ENCODE results near the gene LRRTM2. TPM values are rescaled to one million over a fixed set of nuclear protein-coding genes. Genes with fewer than 3 reads are reported as not detected.

Gene LRRTM2
- total and polyA plus RNA-seq, 7 donors = 0.16 to 1.1 (median 0.32) TPM; not detected in 2

GRCh38 chr5:138898742-138899141 lies 23.6 kb upstream of the LRRTM2 start:
- Histone ChIP-seq H3K9me3 (no peaks in the 10 kb centered on the region), H3K36me3 (peaks cover 0 to 31% (median 0%) of the 10 kb centered on the region in 4 donors), H3K4me1 (no peaks in the 10 kb centered on the region), H3K4me3 (no peak overlapping the region), H3K27ac (no peak overlapping the region), H3K27me3 (no peaks in the 10 kb centered on the region)
- TF ChIP-seq CTCF (IDR thresholded peaks at IDR 0.05) (no peak), POLR2AphosphoS5 (IDR thresholded peaks at IDR 0.05) (no peak), EP300 (IDR thresholded peaks at IDR 0.05) (no peak), POLR2A (IDR thresholded peaks at IDR 0.05) (no peak)
- WGBS, 2 donors = 93 to 97% methylated on average over 2 of the region's 2 CpGs
- intact Hi-C loops (cut with DNase I) = no loop called here
- no peak for DNase-seq

- H3K4me1 ChIP-seq = no peaks in the 10 kb centered on the region
- no peaks in the 10 kb centered on the region for H3K27me3 ChIP-seq
- intact Hi-C loops (cut with DNase I) = no loop called here
- TF ChIP-seq CTCF (IDR thresholded peaks at IDR 0.05) = no peak
- no peak for TF ChIP-seq EP300 (IDR thresholded peaks at IDR 0.05)
- TF ChIP-seq POLR2AphosphoS5 (IDR thresholded peaks at IDR 0.05) = no peak
- no peak for TF ChIP-seq POLR2A (IDR thresholded peaks at IDR 0.05)
- no peak overlapping the region for H3K4me3 ChIP-seq
- no peak for DNase-seq
- no peaks in the 10 kb centered on the region for H3K9me3 ChIP-seq
- 86 to 93% methylated on average over 1 of the region's 1 CpG for WGBS, 2 donors
- H3K36me3 ChIP-seq = peaks cover 0 to 30% (median 0%) of the 10 kb centered on the region in 4 donors
- H3K27ac ChIP-seq = no peak overlapping the region
Observed at GRCh38 chr5:138898299-138898698, 23.2 kb upstream of the LRRTM2 start.

GRCh38 chr5:138895918-138896317 lies 20.8 kb upstream of the LRRTM2 start:
- H3K4me1 ChIP-seq = peaks cover 0 to 1% (median 0%) of the 10 kb centered on the region in 4 donors
- 86 to 90% methylated on average over 1 of the region's 1 CpG for WGBS, 2 donors
- intact Hi-C loops (cut with DNase I) = no loop called here
- DNase-seq = no peak
- H3K36me3 ChIP-seq = peaks cover 0 to 28% (median 1%) of the 10 kb centered on the region in 4 donors
- no peaks in the 10 kb centered on the region for H3K9me3 ChIP-seq
- H3K27me3 ChIP-seq = no peaks in the 10 kb centered on the region
- no peak overlapping the region for H3K27ac ChIP-seq
- TF ChIP-seq POLR2A (IDR thresholded peaks at IDR 0.05) (no peak), EP300 (IDR thresholded peaks at IDR 0.05) (no peak), POLR2AphosphoS5 (IDR thresholded peaks at IDR 0.05) (no peak), CTCF (IDR thresholded peaks at IDR 0.05) (no peak)
- H3K4me3 ChIP-seq = no peak overlapping the region

- no peaks in the 10 kb centered on the region for H3K27me3 ChIP-seq
- intact Hi-C loops (cut with DNase I) = no loop called here
- H3K27ac ChIP-seq = no peak overlapping the region
- H3K4me3 ChIP-seq = no peak overlapping the region
- H3K9me3 ChIP-seq = peaks cover 0 to 6% (median 0%) of the 10 kb centered on the region in 4 donors
- no peak for DNase-seq
- TF ChIP-seq POLR2AphosphoS5 (IDR thresholded peaks at IDR 0.05) (no peak), CTCF (IDR thresholded peaks at IDR 0.05) (no peak), EP300 (IDR thresholded peaks at IDR 0.05) (no peak), POLR2A (IDR thresholded peaks at IDR 0.05) (no peak)
- peaks cover 10 to 54% (median 25%) of the 10 kb centered on the region in 4 donors for H3K36me3 ChIP-seq
- peaks cover 0 to 7% (median 0%) of the 10 kb centered on the region in 4 donors for H3K4me1 ChIP-seq
Observed at GRCh38 chr5:138890644-138891043, 15.5 kb upstream of the LRRTM2 start.

GRCh38 chr5:138889994-138890393 lies 14.9 kb upstream of the LRRTM2 start:
- Histone ChIP-seq H3K27me3 (no peaks in the 10 kb centered on the region), H3K4me1 (peaks cover 0 to 8% (median 0%) of the 10 kb centered on the region in 4 donors), H3K27ac (no peak overlapping the region), H3K9me3 (peaks cover 0 to 6% (median 0%) of the 10 kb centered on the region in 4 donors), H3K4me3 (no peak overlapping the region), H3K36me3 (peaks cover 10 to 51% (median 25%) of the 10 kb centered on the region in 4 donors)
- no peak for TF ChIP-seq POLR2AphosphoS5 (IDR thresholded peaks at IDR 0.05)
- TF ChIP-seq CTCF (IDR thresholded peaks at IDR 0.05) = no peak
- TF ChIP-seq EP300 (IDR thresholded peaks at IDR 0.05) = no peak
- TF ChIP-seq POLR2A (IDR thresholded peaks at IDR 0.05) = no peak
- DNase-seq = no peak
- intact Hi-C loops (cut with DNase I) = no loop called here

Measured in sigmoid colon (tissue), 7 donors.